Subcutaneous abdominal adipose tissue (tissue), 5 donors: Measurements from ENCODE around the gene MTG2.
"Not testable (repeated sequence)": the region's sequence is repeated elsewhere in the genome, so short reads cannot be mapped to it uniquely, and the experiment has no call there.

Experiments used
- H3K27ac ChIP-seq: one replicate; pipeline ENCODE4 v1.7.0; 2013; ENCODE audit warnings: low read depth, mild to moderate bottlenecking, inconsistent platforms, low read length, moderate library complexity
- H3K27me3 ChIP-seq, 5 donors: one replicate each; pipeline ENCODE4 v1.7.0; 2013; ENCODE audit warnings: low read length in 5 of 5, inconsistent platforms in 1 of 5; ENCODE audit not compliant: control insufficient read depth in 5 of 5, insufficient read depth in 4 of 5
- H3K36me3 ChIP-seq, 5 donors: one replicate each; pipeline ENCODE4 v1.7.0; 2013; ENCODE audit warnings: low read length in 5 of 5; ENCODE audit not compliant: control insufficient read depth in 5 of 5, insufficient read depth in 5 of 5
- H3K4me1 ChIP-seq, 5 donors: one replicate each; pipeline ENCODE4 v1.7.0; 2013; ENCODE audit warnings: low read length in 5 of 5, mild to moderate bottlenecking in 3 of 5, moderate library complexity in 1 of 5; ENCODE audit not compliant: control insufficient read depth in 5 of 5, insufficient read depth in 5 of 5
- H3K4me3 ChIP-seq, 5 donors: one replicate each; pipeline ENCODE4 v1.7.0; 2013; ENCODE audit warnings: low read length in 5 of 5, low read depth in 1 of 5
- H3K9ac ChIP-seq, 5 donors: one replicate each; pipeline ENCODE4 v1.7.0; 2013; ENCODE audit warnings: low read length in 5 of 5, mild to moderate bottlenecking in 4 of 5, moderate library complexity in 3 of 5
- H3K9me3 ChIP-seq, 5 donors: one replicate each; pipeline ENCODE4 v1.7.0; 2013; ENCODE audit warnings: low read length in 5 of 5; ENCODE audit not compliant: control insufficient read depth in 5 of 5
- donor health status: healthy.
- donor health status: healthy.
- donor health status: healthy.
- donor health status: healthy.
- donor health status: healthy.

MTG2 gene

GRCh38 chr20:62145688-62146018, 37.2 kb upstream of the MTG2 start:
- H3K9me3 ChIP-seq, result no peaks in the 10 kb centered on the region
- no peak overlapping the region for H3K27ac ChIP-seq
- no peaks in the 10 kb centered on the region for H3K27me3 ChIP-seq
- no peak overlapping the region for H3K9ac ChIP-seq
- H3K36me3 ChIP-seq, result peaks cover 0 to 7% (median 0%) of the 10 kb centered on the region in 5 donors
- no peak overlapping the region for H3K4me3 ChIP-seq
- peaks cover 7 to 51% (median 41%) of the 10 kb centered on the region in 5 donors for H3K4me1 ChIP-seq

- H3K9me3 ChIP-seq, result no peaks in the 10 kb centered on the region
- no peaks in the 10 kb centered on the region for H3K27me3 ChIP-seq
- H3K36me3 ChIP-seq, result peaks cover 0 to 7% (median 0%) of the 10 kb centered on the region in 5 donors
- H3K4me1 ChIP-seq, result peaks cover 7 to 46% (median 35%) of the 10 kb centered on the region in 5 donors
- no peak overlapping the region for H3K4me3 ChIP-seq
- no peak overlapping the region for H3K27ac ChIP-seq
- no peak overlapping the region for H3K9ac ChIP-seq
Observed at GRCh38 chr20:62146019-62146755, 36.6 kb upstream of the MTG2 start.

GRCh38 chr20:62147125-62147524, 35.7 kb upstream of the MTG2 start:
- peaks cover 0 to 8% (median 2%) of the 10 kb centered on the region in 5 donors for H3K36me3 ChIP-seq
- H3K9ac ChIP-seq, result no peak overlapping the region
- no peaks in the 10 kb centered on the region for H3K9me3 ChIP-seq
- H3K27me3 ChIP-seq, result no peaks in the 10 kb centered on the region
- H3K4me1 ChIP-seq, result peaks cover 0 to 37% (median 26%) of the 10 kb centered on the region in 5 donors
- no peak overlapping the region for H3K27ac ChIP-seq
- H3K4me3 ChIP-seq, result no peak overlapping the region

GRCh38 chr20:62147528-62147927, 35.3 kb upstream of the MTG2 start:
- no peaks in the 10 kb centered on the region for H3K9me3 ChIP-seq
- no peak overlapping the region for H3K4me3 ChIP-seq
- no peak overlapping the region for H3K9ac ChIP-seq
- H3K36me3 ChIP-seq, result peaks cover 0 to 12% (median 3%) of the 10 kb centered on the region in 5 donors
- no peak overlapping the region for H3K27ac ChIP-seq
- peaks cover 0 to 35% (median 25%) of the 10 kb centered on the region in 5 donors for H3K4me1 ChIP-seq
- H3K27me3 ChIP-seq, result no peaks in the 10 kb centered on the region

GRCh38 chr20:62148383-62148782, 34.4 kb upstream of the MTG2 start:
- peaks cover 1 to 35% (median 25%) of the 10 kb centered on the region in 5 donors for H3K4me1 ChIP-seq

GRCh38 chr20:62148908-62149314, 33.9 kb upstream of the MTG2 start:
- no peak overlapping the region for H3K27ac ChIP-seq
- no peak overlapping the region for H3K4me3 ChIP-seq
- no peak overlapping the region for H3K9ac ChIP-seq
- no peaks in the 10 kb centered on the region for H3K27me3 ChIP-seq
- peaks cover 5 to 35% (median 25%) of the 10 kb centered on the region in 5 donors for H3K4me1 ChIP-seq
- peaks cover 0 to 14% (median 5%) of the 10 kb centered on the region in 5 donors for H3K36me3 ChIP-seq
- H3K9me3 ChIP-seq, result peaks cover 0 to 3% (median 0%) of the 10 kb centered on the region in 5 donors

More at GRCh38 chr20:62148383-62148782, 34.4 kb upstream of the MTG2 start:
- peaks cover 0 to 14% (median 3%) of the 10 kb centered on the region in 5 donors for H3K36me3 ChIP-seq
- not testable (repeated sequence) for H3K27me3 ChIP-seq, H3K27ac ChIP-seq, H3K9ac ChIP-seq, H3K9me3 ChIP-seq, H3K4me3 ChIP-seq

- Histone ChIP-seq H3K4me1 (peaks cover 5 to 31% (median 18%) of the 10 kb centered on the region in 5 donors), H3K27ac (no peak overlapping the region), H3K9ac (no peak overlapping the region), H3K9me3 (peaks cover 0 to 3% (median 0%) of the 10 kb centered on the region in 5 donors), H3K36me3 (peaks cover 0 to 19% (median 11%) of the 10 kb centered on the region in 5 donors), H3K27me3 (no peaks in the 10 kb centered on the region), H3K4me3 (no peak overlapping the region)
Observed at GRCh38 chr20:62149532-62150309, 33.1 kb upstream of the MTG2 start.

- peaks cover 0 to 23% (median 11%) of the 10 kb centered on the region in 5 donors for H3K36me3 ChIP-seq
- H3K27me3 ChIP-seq, result no peaks in the 10 kb centered on the region
- no peak overlapping the region for H3K27ac ChIP-seq
Observed at GRCh38 chr20:62150310-62150575, 32.6 kb upstream of the MTG2 start.

GRCh38 chr20:62151225-62151624, 31.6 kb upstream of the MTG2 start:
- Histone ChIP-seq H3K27ac (no peak overlapping the region), H3K36me3 (peaks cover 0 to 25% (median 11%) of the 10 kb centered on the region in 5 donors), H3K9me3 (peaks cover 0 to 3% (median 0%) of the 10 kb centered on the region in 5 donors), H3K27me3 (no peaks in the 10 kb centered on the region), H3K9ac (no peak overlapping the region), H3K4me1 (peaks cover 0 to 18% (median 5%) of the 10 kb centered on the region in 5 donors), H3K4me3 (no peak overlapping the region)

More at GRCh38 chr20:62150310-62150575, 32.6 kb upstream of the MTG2 start:
- no peak overlapping the region for H3K9ac ChIP-seq
- H3K9me3 ChIP-seq, result peaks cover 0 to 3% (median 0%) of the 10 kb centered on the region in 5 donors
- no peak overlapping the region for H3K4me3 ChIP-seq
- H3K4me1 ChIP-seq, result peaks cover under 1 to 26% (median 13%) of the 10 kb centered on the region in 5 donors

- peaks cover 0 to 3% (median 0%) of the 10 kb centered on the region in 5 donors for H3K9me3 ChIP-seq
- H3K27me3 ChIP-seq, result no peaks in the 10 kb centered on the region
- no peak overlapping the region for H3K4me3 ChIP-seq
- no peak overlapping the region for H3K9ac ChIP-seq
- H3K27ac ChIP-seq, result no peak overlapping the region
- peaks cover 0 to 25% (median 11%) of the 10 kb centered on the region in 5 donors for H3K36me3 ChIP-seq
- H3K4me1 ChIP-seq, result peaks cover 5 to 21% (median 10%) of the 10 kb centered on the region in 5 donors
Observed at GRCh38 chr20:62151835-62152364, 30.9 kb upstream of the MTG2 start.
